ENCODE data around the gene CPPED1.

Gene CPPED1

GRCh38 chr16:12758670-12759558 is 44.8 kb downstream of the CPPED1 start:
- H3K4me3 ChIP-seq (replicated peaks; ENCODE audit: low read depth, low read length): no peak overlapping the region
- DNase-seq (ENCODE audit: extremely low read depth, low read depth): no peak
- no peak for TF ChIP-seq CTCF (IDR thresholded peaks at IDR 0.05; ENCODE audit: low read depth, low read length, missing control alignments)

GRCh38 chr16:12758031-12758669 is 45.5 kb downstream of the CPPED1 start:
- no peak for TF ChIP-seq CTCF (IDR thresholded peaks at IDR 0.05; ENCODE audit: low read depth, low read length, missing control alignments)
- no peak overlapping the region for H3K4me3 ChIP-seq (replicated peaks; ENCODE audit: low read depth, low read length)
- no peak for DNase-seq (ENCODE audit: extremely low read depth, low read depth)

- H3K4me3 ChIP-seq (replicated peaks; ENCODE audit: low read depth, low read length): no peak overlapping the region
- DNase-seq (ENCODE audit: extremely low read depth, low read depth): no peak
- no peak for TF ChIP-seq CTCF (IDR thresholded peaks at IDR 0.05; ENCODE audit: low read depth, low read length, missing control alignments)
Observed at GRCh38 chr16:12757546-12757945, 46.1 kb downstream of the CPPED1 start.

- no peak overlapping the region for H3K4me3 ChIP-seq (replicated peaks; ENCODE audit: low read depth, low read length)
- TF ChIP-seq CTCF (IDR thresholded peaks at IDR 0.05; ENCODE audit: low read depth, low read length, missing control alignments): no peak
- no peak for DNase-seq (ENCODE audit: extremely low read depth, low read depth)
Observed at GRCh38 chr16:12754824-12755543, 48.7 kb downstream of the CPPED1 start.

GRCh38 chr16:12753203-12754023 is 50.3 kb downstream of the CPPED1 start:
- DNase-seq (ENCODE audit: extremely low read depth, low read depth): no peak
- no peak overlapping the region for H3K4me3 ChIP-seq (replicated peaks; ENCODE audit: low read depth, low read length)
- no peak for TF ChIP-seq CTCF (IDR thresholded peaks at IDR 0.05; ENCODE audit: low read depth, low read length, missing control alignments)

- H3K4me3 ChIP-seq (replicated peaks; ENCODE audit: low read depth, low read length): no peak overlapping the region
- no peak for DNase-seq (ENCODE audit: extremely low read depth, low read depth)
- TF ChIP-seq CTCF (IDR thresholded peaks at IDR 0.05; ENCODE audit: low read depth, low read length, missing control alignments): no peak
Observed at GRCh38 chr16:12752159-12752558, 51.5 kb downstream of the CPPED1 start.
